ENCODE data around the gene UMPS.
"Not testable (repeated sequence)": the region's sequence is repeated elsewhere in the genome, so short reads cannot be mapped to it uniquely, and the experiment has no call there.

The UMPS gene

GRCh38 chr3:124707656-124708062 is 22.6 kb upstream of the UMPS start:
- FAIRE-seq, result no peak

DNA sequence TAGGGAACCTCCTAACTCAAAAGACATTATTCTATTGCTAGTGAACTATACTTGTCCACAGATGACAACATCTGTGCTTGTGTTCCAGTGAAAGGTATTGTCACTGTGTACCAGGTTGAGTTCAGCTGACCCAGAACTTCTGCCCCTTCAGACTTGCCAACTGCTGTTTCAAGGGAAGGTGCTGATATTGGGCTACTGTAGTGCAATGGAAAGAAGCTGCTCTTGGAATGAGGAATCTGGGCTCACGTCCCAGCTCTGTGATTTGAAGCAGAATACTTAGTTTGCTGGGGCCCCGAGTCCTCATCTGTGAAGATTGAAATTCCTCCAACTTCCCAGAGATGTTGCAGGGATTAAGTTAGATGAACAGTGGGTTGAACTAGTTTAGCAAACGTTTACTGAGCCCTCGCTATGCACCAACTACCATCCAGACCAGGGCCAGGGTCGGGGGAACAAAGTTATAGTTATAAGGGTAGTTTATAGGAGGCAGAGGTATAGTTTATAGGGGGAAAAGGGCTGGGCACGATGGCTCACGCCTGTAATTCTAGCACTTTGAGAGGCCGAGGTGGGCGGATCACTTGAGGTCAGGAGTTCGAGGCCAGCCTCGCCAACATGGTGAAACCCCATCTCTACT is 15.9 kb upstream of the UMPS start:
- no peak for FAIRE-seq

DNA sequence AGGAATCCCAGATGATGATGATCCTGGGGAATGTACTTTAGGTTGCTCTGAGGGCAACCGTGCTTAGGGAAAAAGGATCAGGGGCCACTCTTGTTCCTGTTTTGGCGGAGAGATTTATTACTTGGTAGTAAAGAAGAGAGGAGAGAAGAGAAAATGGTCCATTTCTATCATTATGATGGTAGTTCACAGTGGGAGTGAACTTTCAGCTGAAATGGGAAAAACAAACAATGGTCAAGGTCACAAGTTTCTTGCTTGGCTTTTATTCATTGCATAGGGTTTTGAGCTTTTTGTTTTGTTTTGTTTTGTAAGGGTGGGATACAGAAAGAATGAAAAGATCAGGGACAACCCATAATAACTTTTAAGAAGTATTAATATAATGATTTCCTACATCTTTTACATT is 7.7 kb upstream of the UMPS start:
- FAIRE-seq, result no peak

GRCh38 chr3:124730941-124731297 is 667 bp downstream of the UMPS start:
- FAIRE-seq, result no peak

GRCh38 chr3:124731760-124732159 is 1.5 kb downstream of the UMPS start:
- no peak for FAIRE-seq

- FAIRE-seq, result no peak
Observed at GRCh38 chr3:124741027-124741426, 10.8 kb downstream of the UMPS start.

- FAIRE-seq, result no peak
Observed at GRCh38 chr3:124745756-124746155, 15.5 kb downstream of the UMPS start.

GRCh38 chr3:124747111-124747981 is 17.1 kb downstream of the UMPS start:
- FAIRE-seq, result no peak

DNA sequence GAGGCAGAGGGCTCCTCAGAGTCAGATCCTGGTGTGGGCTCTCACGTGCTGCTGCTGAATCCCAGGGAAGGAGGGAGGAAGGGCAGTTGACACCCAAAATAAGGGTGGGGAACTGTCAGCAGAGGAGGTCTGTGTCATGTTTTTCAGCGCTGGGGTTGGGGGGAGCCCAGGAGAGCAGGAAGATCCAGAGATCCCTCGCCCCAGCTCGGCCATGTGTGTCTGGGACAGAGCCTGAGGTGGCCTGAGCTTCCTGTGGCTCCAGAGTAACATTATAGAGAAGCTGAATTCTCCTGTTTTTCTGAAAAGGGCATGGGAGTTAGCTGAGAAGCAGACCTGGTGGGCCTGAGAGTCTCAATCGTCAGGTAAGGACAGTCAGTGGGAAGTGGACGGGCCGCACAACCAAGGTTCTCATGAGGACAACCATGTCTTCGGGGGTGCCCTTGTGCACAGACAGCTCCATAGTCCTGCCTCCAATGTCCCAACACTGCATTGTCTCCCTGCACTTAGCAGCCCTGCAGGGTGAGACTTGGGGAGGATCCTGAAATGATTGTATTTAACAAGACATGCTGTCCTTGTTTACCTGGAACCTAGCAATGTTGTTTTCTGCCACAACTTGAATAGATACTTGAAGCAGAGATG is 18.4 kb downstream of the UMPS start:
- no peak for FAIRE-seq

GRCh38 chr3:124749877-124750276 is 19.6 kb downstream of the UMPS start:
- not testable (repeated sequence) for FAIRE-seq

DNA sequence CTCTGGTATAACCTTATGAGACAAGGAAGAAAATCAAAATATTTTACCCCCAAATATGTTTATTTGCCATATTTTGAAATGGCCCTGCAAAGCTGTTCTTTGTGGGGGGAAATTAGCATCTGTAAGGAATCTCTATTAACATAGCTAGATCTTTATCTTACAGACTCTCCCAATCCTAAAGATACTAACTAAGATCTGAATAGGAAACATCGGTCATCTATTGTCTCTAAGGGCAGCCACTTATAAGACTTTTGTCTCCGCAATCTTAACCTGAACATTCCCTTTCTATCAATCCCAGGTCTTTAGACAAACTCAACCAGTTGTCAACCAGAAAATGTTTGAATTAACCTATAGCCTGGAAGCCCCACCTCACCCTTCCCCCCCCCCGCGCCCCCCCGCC is 21.2 kb downstream of the UMPS start:
- FAIRE-seq, result no peak

DNA sequence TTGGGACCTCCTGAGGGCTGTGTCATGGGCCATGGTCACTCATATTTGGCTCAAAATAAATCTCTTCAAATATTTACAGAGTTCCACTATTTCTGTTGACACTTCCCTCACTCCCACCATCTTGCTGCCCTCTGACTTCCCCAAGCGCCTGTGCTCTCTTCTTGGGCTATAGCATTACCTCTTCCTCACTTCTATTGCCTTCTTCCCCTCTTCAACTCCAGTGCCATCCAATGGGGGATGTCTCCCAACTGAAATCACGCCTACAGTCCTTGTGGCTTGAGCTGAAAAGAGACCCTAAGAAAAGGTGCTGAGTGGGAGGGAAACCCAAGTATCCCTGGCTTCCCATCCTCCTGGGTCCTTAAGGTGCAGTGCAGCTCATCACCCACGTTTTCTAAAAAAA is 21.8 kb downstream of the UMPS start:
- no peak for FAIRE-seq

GRCh38 chr3:124757926-124758325 is 27.7 kb downstream of the UMPS start:
- FAIRE-seq, result not testable (repeated sequence)

- FAIRE-seq, result no peak
Observed at GRCh38 chr3:124758851-124759635, 28.8 kb downstream of the UMPS start.

DNA sequence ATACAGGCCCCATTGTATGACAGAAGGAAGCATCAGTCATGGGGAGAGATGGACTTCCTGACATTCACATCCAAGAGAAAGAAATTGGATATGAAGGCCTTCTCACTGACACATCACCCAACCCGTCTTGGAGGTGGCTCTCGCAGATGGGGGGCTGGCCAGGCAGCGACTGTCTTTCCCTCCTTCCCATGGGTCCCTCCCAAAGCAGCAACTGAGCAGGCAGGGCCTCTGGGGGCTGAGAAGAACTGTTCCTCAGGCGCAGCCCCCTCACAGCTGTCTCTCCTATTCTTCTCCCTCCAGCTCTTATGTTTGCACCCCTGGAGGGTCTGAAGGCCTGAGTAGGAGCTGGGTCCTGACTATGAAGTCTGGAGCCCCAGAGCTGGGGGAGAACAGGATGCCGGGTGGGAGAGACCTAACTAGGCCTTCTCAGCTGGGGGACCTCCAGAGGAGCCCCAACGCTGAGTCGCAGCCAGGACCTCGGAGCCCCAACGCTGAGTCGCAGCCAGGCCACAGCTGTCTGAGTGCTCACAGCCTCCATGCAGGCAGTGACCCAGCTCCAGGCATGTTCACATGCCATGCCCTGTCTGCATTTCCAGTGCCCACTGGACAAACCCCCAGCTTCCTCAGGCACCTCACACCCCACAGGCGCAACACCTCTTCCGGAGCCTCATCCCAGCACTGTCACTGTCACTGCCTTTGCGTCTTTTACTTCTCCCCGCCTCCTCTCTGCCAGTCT is 29.6 kb downstream of the UMPS start:
- FAIRE-seq, result no peak

GRCh38 chr3:124760601-124761000 is 30.3 kb downstream of the UMPS start:
- no peak for FAIRE-seq

- peak; percentile 48 for FAIRE-seq
Observed at GRCh38 chr3:124761250-124761796, 31.1 kb downstream of the UMPS start.

GRCh38 chr3:124761935-124762660 is 31.8 kb downstream of the UMPS start:
- FAIRE-seq, result no peak

GRCh38 chr3:124762661-124763011 is 32.4 kb downstream of the UMPS start:
- FAIRE-seq, result no peak

- FAIRE-seq, result no peak
Observed at GRCh38 chr3:124763206-124763605, 33.0 kb downstream of the UMPS start.

GRCh38 chr3:124763644-124764358 is 33.5 kb downstream of the UMPS start:
- no peak for FAIRE-seq

Data from endometrium (tissue), 2 donors.